GM18517 (cell line): ENCODE results near the gene SH3GL3.

Experiments used
- ATAC-seq: cut with Tn5 transposase; IDR thresholded peaks from one replicate; pipeline ENCODE4 v1.9.1; 2021; ENCODE audit warnings: mild to moderate bottlenecking, moderate library complexity; ENCODE audit not compliant: unreplicated experiment

Gene SH3GL3

GRCh38 chr15:83565138-83565537 lies 118.0 kb downstream of the SH3GL3 start:
- ATAC-seq: no peak

- ATAC-seq: no peak
Observed at GRCh38 chr15:83565553-83566159, 118.5 kb downstream of the SH3GL3 start.

- ATAC-seq: no peak
Observed at GRCh38 chr15:83567318-83567717, 120.2 kb downstream of the SH3GL3 start.

GRCh38 chr15:83569341-83569740 lies 122.2 kb downstream of the SH3GL3 start:
- no peak for ATAC-seq

GRCh38 chr15:83570756-83571155 lies 123.6 kb downstream of the SH3GL3 start:
- ATAC-seq: no peak

GRCh38 chr15:83571820-83572707 lies 124.9 kb downstream of the SH3GL3 start:
- no peak for ATAC-seq

- no peak for ATAC-seq
Observed at GRCh38 chr15:83574345-83574744, 127.2 kb downstream of the SH3GL3 start.

GRCh38 chr15:83578691-83579090 lies 131.6 kb downstream of the SH3GL3 start:
- ATAC-seq: no peak

GRCh38 chr15:83581381-83581780 lies 134.2 kb downstream of the SH3GL3 start:
- ATAC-seq: no peak

GRCh38 chr15:83582381-83582780 lies 135.2 kb downstream of the SH3GL3 start:
- ATAC-seq: no peak

GRCh38 chr15:83585601-83586335 lies 138.6 kb downstream of the SH3GL3 start:
- no peak for ATAC-seq

- ATAC-seq: no peak
Observed at GRCh38 chr15:83587091-83587490, 139.9 kb downstream of the SH3GL3 start.

- no peak for ATAC-seq
Observed at GRCh38 chr15:83588441-83588840, 141.3 kb downstream of the SH3GL3 start.

GRCh38 chr15:83592370-83593040 lies 145.4 kb downstream of the SH3GL3 start:
- ATAC-seq: no peak

- no peak for ATAC-seq
Observed at GRCh38 chr15:83595191-83595590, 148.1 kb downstream of the SH3GL3 start.

GRCh38 chr15:83598031-83598430 lies 150.9 kb downstream of the SH3GL3 start:
- no peak for ATAC-seq

- ATAC-seq: no peak
Observed at GRCh38 chr15:83602021-83602420, 154.9 kb downstream of the SH3GL3 start.

GRCh38 chr15:83604549-83604948 lies 157.4 kb downstream of the SH3GL3 start:
- ATAC-seq: no peak

GRCh38 chr15:83605111-83605945 lies 158.2 kb downstream of the SH3GL3 start:
- ATAC-seq: no peak

- ATAC-seq: no peak
Observed at GRCh38 chr15:83610132-83610531, 163.0 kb downstream of the SH3GL3 start.
